Brain microvascular endothelial cell (primary cell): ENCODE results near the gene DCDC2C.

Source experiments
- DNase-seq: peaks from one replicate; pipeline ENCODE4 v3.0.0-alpha.2; 2020
- H3K27ac ChIP-seq: fragments of 250-450 bp; sonication (Bioruptor Pico); 2 replicates; pipeline ENCODE4 v1.5.1; 2020; ENCODE audit warnings: mild to moderate bottlenecking, moderate library complexity
- H3K27me3 ChIP-seq: fragments of 250-450 bp; sonication (Bioruptor Pico); replicated peaks from 2 replicates; pipeline ENCODE4 v1.5.1; 2020; ENCODE audit warnings: mild to moderate bottlenecking
- H3K36me3 ChIP-seq: fragments of 250-450 bp; sonication (Bioruptor Pico); replicated peaks from 2 replicates; pipeline ENCODE4 v1.5.1; 2020; ENCODE audit warnings: mild to moderate bottlenecking
- H3K4me3 ChIP-seq: 2 replicates; pipeline ENCODE4 v1.5.1; 2011; ENCODE audit warnings: low read depth, mild to moderate bottlenecking, control low read depth, low read length, moderate library complexity
- CTCF ChIP-seq: IDR thresholded peaks from 2 replicates; pipeline ENCODE4 v1.5.1; 2011; ENCODE audit warnings: low read depth, mild to moderate bottlenecking, moderate library complexity, low read length, control low read depth, inconsistent platforms; ENCODE audit errors: missing control alignments
- in situ Hi-C: cut with HindIII; loops from 2 replicates; pipeline ENCODE4 v1.10.0; 2017; ENCODE audit warnings: low sequenced_read_pairs, low pct_ligation_motif_present

Gene DCDC2C

GRCh38 chr2:3857576-3857975 is 154.2 kb downstream of the DCDC2C start:
- Histone ChIP-seq H3K4me3 (no peak overlapping the region), H3K27me3 (no peaks in the 10 kb centered on the region), H3K27ac (no peak overlapping the region), H3K36me3 (no peaks in the 10 kb centered on the region)
- in situ Hi-C loops = no loop called here
- TF ChIP-seq CTCF = no peak
- no peak for DNase-seq

GRCh38 chr2:3864943-3865865 is 161.8 kb downstream of the DCDC2C start:
- Histone ChIP-seq H3K27me3 (no peaks in the 10 kb centered on the region), H3K36me3 (no peaks in the 10 kb centered on the region), H3K4me3 (no peak overlapping the region), H3K27ac (no peak overlapping the region)
- TF ChIP-seq CTCF = no peak
- in situ Hi-C loops = no loop called here
- DNase-seq = no peak

GRCh38 chr2:3867469-3867868 is 164.1 kb downstream of the DCDC2C start:
- in situ Hi-C loops = no loop called here
- Histone ChIP-seq H3K27ac (no peak overlapping the region), H3K36me3 (no peaks in the 10 kb centered on the region), H3K4me3 (no peak overlapping the region), H3K27me3 (no peaks in the 10 kb centered on the region)
- no peak for TF ChIP-seq CTCF
- DNase-seq = no peak

GRCh38 chr2:3868012-3868805 is 164.8 kb downstream of the DCDC2C start:
- Histone ChIP-seq H3K27ac (no peak overlapping the region), H3K4me3 (no peak overlapping the region), H3K27me3 (no peaks in the 10 kb centered on the region), H3K36me3 (no peaks in the 10 kb centered on the region)
- TF ChIP-seq CTCF = no peak
- DNase-seq = no peak
- in situ Hi-C loops = no loop called here

GRCh38 chr2:3870222-3870621 is 166.8 kb downstream of the DCDC2C start:
- Histone ChIP-seq H3K36me3 (no peaks in the 10 kb centered on the region), H3K27ac (no peak overlapping the region), H3K27me3 (no peaks in the 10 kb centered on the region), H3K4me3 (no peak overlapping the region)
- DNase-seq = no peak
- no peak for TF ChIP-seq CTCF
- in situ Hi-C loops = no loop called here
